ENCODE data around the gene ELOF1. TPM values are rescaled to one million over a fixed set of nuclear protein-coding genes. Genes with fewer than 3 reads are reported as not detected.

The ELOF1 gene
- total RNA-seq, 1 experiment from 2014 or later, result 52.5 TPM

Small RNA genes lying within 50 kb of the gene (small RNA-seq; reads per million reads assigned to genes)
- gene RN7SL833P, result 0.24 reads per million

Other genes with a start within 250 kb of the ELOF1 start
- 8.6 and 9.0 TPM in 2 replicates for gene RAB3D, start 219.6 kb downstream of the ELOF1 start, total RNA-seq (2014; rRNA removed; shearing (Covaris generic); ENCODE audit: low replicate concordance)
- 103 and 156 TPM in 2 replicates for gene TMEM205, start 213.0 kb downstream of the ELOF1 start, total RNA-seq (2014; rRNA removed; shearing (Covaris generic); ENCODE audit: low replicate concordance)
- gene CCDC159, start 212.7 kb downstream of the ELOF1 start, total RNA-seq (2014; rRNA removed; shearing (Covaris generic); ENCODE audit: low replicate concordance), result 2.9 and 14.8 TPM in 2 replicates
- 0.43 and 0.67 TPM in 2 replicates for gene PLPPR2, start 203.8 kb downstream of the ELOF1 start, total RNA-seq (2014; rRNA removed; shearing (Covaris generic); ENCODE audit: low replicate concordance)
- gene SWSAP1, start 184.6 kb downstream of the ELOF1 start, total RNA-seq (2014; rRNA removed; shearing (Covaris generic); ENCODE audit: low replicate concordance), result 7.4 and 12.6 TPM in 2 replicates
- 8.5 and 16.7 TPM in 2 replicates for gene EPOR, start 174.9 kb downstream of the ELOF1 start, total RNA-seq (2014; rRNA removed; shearing (Covaris generic); ENCODE audit: low replicate concordance)
- gene RGL3, start 139.9 kb downstream of the ELOF1 start, total RNA-seq (2014; rRNA removed; shearing (Covaris generic); ENCODE audit: low replicate concordance), result 2.5 TPM in 1 of 2 replicates, not detected in the other
- 0.32 TPM in 1 of 2 replicates, not detected in the other for gene ODAD3, start 124.1 kb downstream of the ELOF1 start, total RNA-seq (2014; rRNA removed; shearing (Covaris generic); ENCODE audit: low replicate concordance)
- 77.3 and 90.4 TPM in 2 replicates for gene PRKCSH, start 123.6 kb downstream of the ELOF1 start, total RNA-seq (2014; rRNA removed; shearing (Covaris generic); ENCODE audit: low replicate concordance)
- not detected in 2 replicates for gene ELAVL3, start 78.2 kb downstream of the ELOF1 start, total RNA-seq (2014; rRNA removed; shearing (Covaris generic); ENCODE audit: low replicate concordance)
- 6.1 and 11.3 TPM in 2 replicates for gene ZNF653, start 53.4 kb downstream of the ELOF1 start, total RNA-seq (2014; rRNA removed; shearing (Covaris generic); ENCODE audit: low replicate concordance)
- gene ECSIT, start 30.1 kb downstream of the ELOF1 start, total RNA-seq (2014; rRNA removed; shearing (Covaris generic); ENCODE audit: low replicate concordance), result 59.8 and 86.0 TPM in 2 replicates
- gene CNN1, start 20.4 kb downstream of the ELOF1 start, total RNA-seq (2014; rRNA removed; shearing (Covaris generic); ENCODE audit: low replicate concordance), result not detected in 2 replicates
- gene ACP5, start 18.4 kb upstream of the ELOF1 start, total RNA-seq (2014; rRNA removed; shearing (Covaris generic); ENCODE audit: low replicate concordance), result 24.0 and 55.1 TPM in 2 replicates
- 19.9 and 27.7 TPM in 2 replicates for gene ZNF627, start 38.3 kb upstream of the ELOF1 start, total RNA-seq (2014; rRNA removed; shearing (Covaris generic); ENCODE audit: low replicate concordance)
- gene ZNF823, start 179.7 kb upstream of the ELOF1 start, total RNA-seq (2014; rRNA removed; shearing (Covaris generic); ENCODE audit: low replicate concordance), result 5.9 and 8.8 TPM in 2 replicates
- gene ZNF441, start 207.8 kb upstream of the ELOF1 start, total RNA-seq (2014; rRNA removed; shearing (Covaris generic); ENCODE audit: low replicate concordance), result 15.8 and 16.4 TPM in 2 replicates
- 2.2 and 3.1 TPM in 2 replicates for gene ZNF491, start 239.3 kb upstream of the ELOF1 start, total RNA-seq (2014; rRNA removed; shearing (Covaris generic); ENCODE audit: low replicate concordance)